Naive B cell (primary cell): ENCODE data around the gene DIP2C. TPM values are rescaled to one million over a fixed set of nuclear protein-coding genes. Genes with fewer than 3 reads are reported as not detected.
A peak's percentile ranks its signal among the peaks of the same experiment; 100 is the strongest.

Experiments used
- ATAC-seq, 2 donors: fragments of 150-1000 bp; cut with Tn5 transposase; 2 replicates each; pipeline ENCODE4 v1.10.0; 2021; ENCODE audit warnings: low read depth in 2 of 2, mild to moderate bottlenecking in 2 of 2, moderate library complexity in 2 of 2
- DNase-seq: peaks from one replicate; pipeline ENCODE4 v3.0.0; 2022
- H3K27ac Mint-ChIP-seq, 6 donors: one replicate each; pipeline ENCODE4 v1.8.0; 2020 to 2022; ENCODE audit warnings: mild to moderate bottlenecking in 6 of 6, mixed read lengths in 6 of 6, moderate library complexity in 5 of 6, inconsistent platforms in 2 of 6
- H3K27me3 Mint-ChIP-seq, 3 donors: one replicate each; pipeline ENCODE4 v1.8.0; 2021 to 2022; ENCODE audit warnings: mixed read lengths in 3 of 3, mild to moderate bottlenecking in 1 of 3
- H3K36me3 Mint-ChIP-seq, 2 donors: one replicate each; pipeline ENCODE4 v1.8.0; 2020 to 2022; ENCODE audit warnings: mixed read lengths in 2 of 2, inconsistent platforms in 1 of 2, mild to moderate bottlenecking in 1 of 2
- H3K4me1 Mint-ChIP-seq, 3 donors: one replicate each; pipeline ENCODE4 v1.8.0; 2020 to 2022; ENCODE audit warnings: mixed read lengths in 3 of 3, inconsistent platforms in 1 of 3, mild to moderate bottlenecking in 1 of 3, moderate library complexity in 1 of 3
- H3K4me3 Mint-ChIP-seq, 8 donors: one replicate each; pipeline ENCODE4 v1.8.0; 2020 to 2022; ENCODE audit warnings: mild to moderate bottlenecking in 8 of 8, mixed read lengths in 8 of 8, moderate library complexity in 8 of 8, inconsistent platforms in 2 of 8
- H3K9me3 Mint-ChIP-seq, 7 donors: one replicate each; pipeline ENCODE4 v1.8.0; 2020 to 2022; ENCODE audit warnings: mixed read lengths in 7 of 7, mild to moderate bottlenecking in 5 of 7, inconsistent platforms in 2 of 7, moderate library complexity in 1 of 7
- polyA plus RNA-seq, 6 donors: library from polyadenylated mRNA; unstranded; fragments of 300-500 nt; fragmentation: Illumina TruSeq; gene quantifications; one replicate each; pipeline ENCODE4 v1.2.3, GENCODE V29; 2021; ENCODE audit warnings: low read depth in 6 of 6

DIP2C gene
- polyA plus RNA-seq, 6 donors from 2014 or later: 0.36 to 1.7 (median 0.78) TPM; not detected in 1

DNA sequence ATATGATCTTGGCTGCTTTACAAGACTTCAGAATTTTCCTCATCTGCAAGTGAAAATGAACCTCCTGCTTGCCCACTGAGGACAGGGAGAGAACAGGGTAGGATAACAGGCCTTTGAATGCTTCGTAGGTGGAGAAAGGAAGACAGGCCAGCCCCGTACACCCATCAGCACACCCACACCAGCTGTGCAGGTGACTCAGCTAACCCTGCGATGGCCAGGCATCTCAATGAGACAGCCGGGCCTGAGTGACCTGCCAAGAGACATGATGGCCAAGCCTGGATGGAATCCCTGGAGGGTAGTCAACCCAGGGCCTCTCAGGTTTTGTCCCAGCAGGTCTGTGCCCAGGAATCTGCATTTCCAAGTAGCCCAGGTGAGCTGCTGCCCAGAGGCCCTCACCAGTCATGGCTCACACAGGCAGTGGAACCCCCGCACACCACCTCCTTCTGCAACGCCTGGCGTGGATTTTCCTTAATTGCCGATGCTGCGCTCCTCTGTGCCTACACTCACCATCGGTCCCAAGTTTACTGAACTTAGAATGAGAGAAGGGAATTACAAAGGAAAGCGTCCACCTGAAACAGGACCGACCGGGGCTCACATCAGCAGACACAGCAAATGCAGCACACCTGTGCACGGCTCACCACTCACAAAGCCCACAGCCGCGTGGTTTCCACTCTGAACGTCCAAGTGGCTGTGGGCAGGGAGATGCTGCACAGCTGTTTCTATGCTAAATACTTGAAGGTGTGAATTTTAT lies 163.7 kb downstream of the DIP2C start:
- Mint-ChIP-seq H3K4me1 (peaks cover 0 to 4% (median 0%) of the 10 kb centered on the region in 3 donors), H3K36me3 (no peaks in the 10 kb centered on the region), H3K4me3 (no peak overlapping the region), H3K9me3 (no peaks in the 10 kb centered on the region), H3K27me3 (peaks cover 5 to 48% (median 31%) of the 10 kb centered on the region in 3 donors), H3K27ac (no peak overlapping the region)
- DNase-seq (no peak), ATAC-seq (no peak)

DNA sequence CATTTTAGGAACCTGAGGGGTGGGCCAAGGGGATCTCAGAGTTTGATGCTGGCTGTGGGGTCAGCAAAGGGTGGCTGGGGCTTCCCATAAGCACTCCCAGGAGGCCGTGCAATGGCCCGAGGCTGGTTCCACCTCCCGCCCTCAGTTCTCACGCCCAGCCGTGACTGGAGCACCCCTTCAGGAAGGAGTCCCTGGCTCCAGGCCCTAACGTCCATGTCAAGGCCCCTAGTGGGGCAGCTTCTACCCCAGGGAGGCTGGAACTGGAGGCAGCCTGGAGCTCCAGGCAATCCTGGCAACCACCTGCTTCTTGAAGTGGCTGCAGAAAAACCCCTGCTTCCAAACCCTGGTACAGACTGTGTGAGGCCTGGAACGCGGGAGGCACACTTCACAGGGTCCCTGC lies 165.5 kb downstream of the DIP2C start:
- Mint-ChIP-seq H3K36me3 (no peaks in the 10 kb centered on the region), H3K27ac (no peak overlapping the region), H3K9me3 (no peaks in the 10 kb centered on the region), H3K4me3 (no peak overlapping the region), H3K4me1 (peaks cover 0 to 4% (median 0%) of the 10 kb centered on the region in 3 donors), H3K27me3 (peaks cover 5 to 55% (median 45%) of the 10 kb centered on the region in 3 donors)
- DNase-seq (no peak), ATAC-seq (no peak)

DNA sequence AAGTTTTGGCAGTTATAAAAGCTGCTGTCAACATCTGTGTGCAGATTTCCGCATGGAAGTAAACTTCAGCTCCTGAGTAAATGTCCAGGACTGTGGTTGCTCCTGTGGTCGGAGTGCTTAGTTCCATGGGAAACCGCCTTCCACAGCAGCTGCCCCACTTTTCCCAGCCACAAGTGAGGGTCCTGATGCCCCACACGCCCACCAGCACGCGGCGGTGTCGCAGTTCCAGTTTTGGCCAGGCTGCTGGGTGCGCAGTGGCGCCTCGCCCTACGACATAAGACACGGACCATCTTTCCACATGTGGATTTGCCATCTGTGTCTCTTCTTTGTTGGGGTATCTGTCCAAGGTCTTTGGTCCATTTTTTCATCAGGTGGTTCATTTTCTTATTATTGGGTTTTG lies 167.1 kb downstream of the DIP2C start:
- Mint-ChIP-seq H3K4me3 (no peak overlapping the region), H3K27ac (no peak overlapping the region), H3K36me3 (no peaks in the 10 kb centered on the region), H3K27me3 (peaks cover 5 to 53% (median 52%) of the 10 kb centered on the region in 3 donors), H3K9me3 (no peaks in the 10 kb centered on the region), H3K4me1 (peaks cover 0 to 4% (median 0%) of the 10 kb centered on the region in 3 donors)
- ATAC-seq (no peak), DNase-seq (no peak)

DNA sequence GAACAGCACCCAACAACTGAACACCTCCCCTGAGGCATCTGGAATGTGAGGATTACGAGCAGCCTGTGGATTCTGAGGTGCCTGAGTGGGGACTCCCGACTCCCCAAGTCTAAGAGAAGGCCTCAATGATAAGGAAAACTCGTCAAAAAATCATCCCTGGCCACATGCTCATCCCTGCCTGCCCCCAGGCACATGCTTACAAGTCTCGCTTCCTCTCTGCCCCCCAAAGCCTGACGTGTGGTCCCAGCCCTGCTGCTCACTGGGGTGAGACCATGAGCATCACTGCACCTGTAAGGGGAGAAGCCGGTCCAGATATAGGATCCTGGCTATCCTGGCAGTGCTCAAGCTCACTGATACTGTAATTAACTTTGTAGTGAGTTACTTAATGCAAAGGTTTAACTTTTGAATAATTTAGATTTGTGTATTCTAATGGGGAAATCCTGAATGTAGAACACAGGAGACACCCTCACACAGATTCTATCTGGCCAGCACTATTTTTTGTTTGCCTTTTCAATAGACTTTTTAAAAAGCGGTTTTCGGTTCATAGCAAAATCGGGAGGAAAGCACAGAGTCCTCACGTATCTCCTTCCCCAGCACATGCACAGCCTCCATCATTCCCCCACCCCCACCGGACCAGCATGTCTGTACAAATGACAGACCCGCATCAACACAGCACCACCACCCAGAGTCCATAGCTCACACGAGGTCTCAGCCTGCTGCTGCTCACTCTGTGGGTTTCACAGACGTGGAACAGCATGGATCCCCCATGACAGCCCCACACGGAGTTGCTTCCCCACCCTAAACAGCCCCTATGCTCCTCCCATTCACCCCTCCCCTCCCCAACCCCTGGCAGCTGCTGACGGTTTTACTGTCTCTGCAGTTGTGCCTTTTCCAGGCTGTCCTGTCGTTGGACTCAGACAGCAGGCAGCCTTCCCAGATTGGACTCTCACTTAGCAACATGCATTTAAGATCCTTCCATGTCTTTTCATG lies 167.9 kb downstream of the DIP2C start:
- Mint-ChIP-seq H3K36me3 (no peaks in the 10 kb centered on the region), H3K4me3 (no peak overlapping the region), H3K27me3 (peaks cover 5 to 52% (median 45%) of the 10 kb centered on the region in 3 donors), H3K27ac (peak overlapping the region in 1 of 6 donors; percentile 3), H3K9me3 (peaks cover 0 to 4% (median 0%) of the 10 kb centered on the region in 7 donors), H3K4me1 (peaks cover 0 to 4% (median 4%) of the 10 kb centered on the region in 3 donors)
- DNase-seq (no peak), ATAC-seq (peak in 1 of 2 donors; percentile 45)

DNA sequence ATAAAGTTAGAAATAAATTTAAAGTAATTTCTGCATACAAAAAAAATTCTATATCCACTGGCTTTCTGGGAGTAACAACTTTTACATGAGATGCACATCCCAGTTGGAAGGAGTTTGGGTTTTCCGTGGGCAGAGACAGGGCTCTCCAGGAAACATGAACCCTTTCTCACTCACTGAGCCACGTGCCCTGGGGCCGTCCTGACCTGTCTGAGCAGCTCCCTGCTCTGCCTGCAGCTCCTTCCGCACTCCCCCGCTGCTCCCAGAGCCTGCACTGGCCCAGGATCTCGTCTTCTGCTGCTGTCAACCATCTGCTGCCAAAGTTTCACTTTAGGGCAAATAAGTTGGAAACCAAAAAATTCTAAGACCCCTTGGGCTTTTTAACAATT lies 169.1 kb downstream of the DIP2C start:
- ATAC-seq (no peak), DNase-seq (no peak)
- Mint-ChIP-seq H3K27ac (no peak overlapping the region), H3K4me1 (peaks cover 0 to 4% (median 4%) of the 10 kb centered on the region in 3 donors), H3K9me3 (peaks cover 0 to 4% (median 0%) of the 10 kb centered on the region in 7 donors), H3K4me3 (no peak overlapping the region), H3K36me3 (no peaks in the 10 kb centered on the region), H3K27me3 (peaks cover 5 to 47% (median 39%) of the 10 kb centered on the region in 3 donors)

DNA sequence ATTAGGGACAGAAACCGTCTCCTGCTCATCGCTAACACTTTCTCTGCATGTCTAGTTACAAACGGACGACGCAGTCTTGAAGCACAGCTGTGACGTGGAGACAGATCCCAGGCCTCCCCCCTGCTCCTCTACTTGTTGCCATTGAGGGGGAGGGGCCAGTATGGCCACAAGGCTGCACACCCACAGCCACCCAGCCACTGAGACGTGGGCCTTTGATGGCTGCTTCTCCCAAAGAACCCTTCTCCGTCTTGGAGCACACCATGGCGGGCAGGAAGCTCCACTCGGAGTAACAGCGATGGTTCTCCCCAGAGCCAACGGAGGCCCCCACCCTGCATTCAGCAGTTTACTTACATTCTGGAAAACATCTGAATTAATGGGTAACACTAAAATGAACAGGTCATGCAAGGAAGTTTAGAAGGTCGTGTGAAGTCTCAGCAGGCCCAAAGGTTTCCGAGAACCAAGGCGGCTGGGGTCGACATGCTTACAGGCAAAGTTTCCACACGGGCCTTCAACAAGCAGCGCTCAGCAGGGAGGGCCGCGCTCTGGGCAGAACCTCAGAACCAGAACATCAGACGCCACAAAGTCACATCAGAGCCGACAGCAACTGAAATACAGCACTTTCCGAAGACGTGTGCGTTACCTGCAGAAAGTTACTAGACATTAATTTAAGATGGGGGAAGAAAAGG lies 169.6 kb downstream of the DIP2C start:
- Mint-ChIP-seq H3K36me3 (no peaks in the 10 kb centered on the region), H3K9me3 (peaks cover 0 to 4% (median 0%) of the 10 kb centered on the region in 7 donors), H3K4me3 (no peak overlapping the region), H3K4me1 (peaks cover 0 to 4% (median 4%) of the 10 kb centered on the region in 3 donors), H3K27ac (no peak overlapping the region), H3K27me3 (peaks cover 5 to 43% (median 36%) of the 10 kb centered on the region in 3 donors)
- ATAC-seq: no peak
- DNase-seq: no peak

DNA sequence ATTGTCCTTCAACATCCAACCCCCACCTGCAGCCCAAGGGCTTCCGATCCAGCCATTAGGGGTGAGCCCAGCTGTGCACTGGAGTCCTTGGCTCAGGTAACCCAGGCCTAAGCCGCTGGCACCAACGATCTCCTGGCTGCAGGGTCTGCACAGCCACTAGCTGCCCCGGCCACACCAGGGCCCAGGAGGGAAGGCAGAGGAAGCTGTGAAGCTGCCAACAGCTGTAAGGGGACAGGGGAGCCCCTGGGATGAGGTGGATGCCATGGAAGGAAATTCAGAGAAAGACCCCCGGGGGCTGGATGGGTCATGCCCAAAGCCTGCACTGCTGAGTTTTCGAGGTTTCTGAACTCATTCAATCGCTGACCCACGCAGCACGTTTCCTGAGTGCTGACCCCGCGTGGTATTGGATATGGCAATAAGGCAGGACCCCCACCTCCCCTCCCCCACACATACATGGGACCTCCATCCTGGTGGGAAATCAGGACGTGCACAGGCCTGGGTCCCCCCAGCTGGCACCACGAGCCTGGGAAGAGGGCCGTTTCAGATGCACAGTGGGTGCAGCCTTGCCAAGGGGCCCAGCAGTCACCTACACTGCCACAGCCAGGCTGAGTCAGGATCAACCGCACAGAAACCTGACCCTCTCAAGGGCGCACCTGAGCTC lies 170.3 kb downstream of the DIP2C start:
- Mint-ChIP-seq H3K27ac (no peak overlapping the region), H3K27me3 (peaks cover 8 to 43% (median 40%) of the 10 kb centered on the region in 3 donors), H3K9me3 (peaks cover 0 to 4% (median 0%) of the 10 kb centered on the region in 7 donors), H3K36me3 (no peaks in the 10 kb centered on the region), H3K4me3 (no peak overlapping the region), H3K4me1 (peaks cover 0 to 4% (median 4%) of the 10 kb centered on the region in 3 donors)
- no peak for DNase-seq
- ATAC-seq: no peak

DNA sequence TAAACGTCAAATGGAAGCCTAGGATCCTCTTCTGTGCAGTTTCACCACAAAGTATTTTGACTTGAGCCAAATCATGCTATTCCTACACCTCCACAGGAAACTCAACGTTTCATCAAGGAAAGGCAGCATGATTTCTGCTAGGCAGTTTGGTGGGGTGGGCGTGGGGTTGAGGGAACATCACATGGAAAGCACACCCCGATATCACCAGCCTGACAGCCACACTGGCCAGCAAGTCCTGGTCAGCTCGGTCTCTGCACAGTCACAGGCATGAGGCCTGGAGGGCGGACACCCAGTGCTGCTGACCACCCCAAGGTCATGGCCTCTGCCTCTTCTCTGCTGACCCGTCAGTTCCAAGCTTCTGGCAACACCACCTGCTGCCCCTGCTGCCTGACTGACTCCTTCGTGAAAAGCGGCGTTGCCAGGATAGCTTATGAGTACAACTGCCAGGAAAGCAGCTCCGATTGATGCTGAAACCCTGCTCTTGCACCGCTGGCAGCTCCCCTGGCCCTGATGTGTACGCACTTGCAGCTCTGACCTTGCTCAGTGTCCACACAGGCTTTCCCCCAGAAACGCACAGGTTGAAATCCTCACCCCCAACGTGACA lies 171.5 kb downstream of the DIP2C start:
- no peaks in the 10 kb centered on the region for H3K36me3 Mint-ChIP-seq
- H3K4me3 Mint-ChIP-seq: no peak overlapping the region
- ATAC-seq (no peak), DNase-seq (no peak)
- H3K4me1 Mint-ChIP-seq: peaks cover 0 to 8% (median 8%) of the 10 kb centered on the region in 3 donors
- H3K27me3 Mint-ChIP-seq: peaks cover 8 to 48% (median 39%) of the 10 kb centered on the region in 3 donors
- peaks cover 0 to 4% (median 0%) of the 10 kb centered on the region in 7 donors for H3K9me3 Mint-ChIP-seq
- H3K27ac Mint-ChIP-seq: no peak overlapping the region

DNA sequence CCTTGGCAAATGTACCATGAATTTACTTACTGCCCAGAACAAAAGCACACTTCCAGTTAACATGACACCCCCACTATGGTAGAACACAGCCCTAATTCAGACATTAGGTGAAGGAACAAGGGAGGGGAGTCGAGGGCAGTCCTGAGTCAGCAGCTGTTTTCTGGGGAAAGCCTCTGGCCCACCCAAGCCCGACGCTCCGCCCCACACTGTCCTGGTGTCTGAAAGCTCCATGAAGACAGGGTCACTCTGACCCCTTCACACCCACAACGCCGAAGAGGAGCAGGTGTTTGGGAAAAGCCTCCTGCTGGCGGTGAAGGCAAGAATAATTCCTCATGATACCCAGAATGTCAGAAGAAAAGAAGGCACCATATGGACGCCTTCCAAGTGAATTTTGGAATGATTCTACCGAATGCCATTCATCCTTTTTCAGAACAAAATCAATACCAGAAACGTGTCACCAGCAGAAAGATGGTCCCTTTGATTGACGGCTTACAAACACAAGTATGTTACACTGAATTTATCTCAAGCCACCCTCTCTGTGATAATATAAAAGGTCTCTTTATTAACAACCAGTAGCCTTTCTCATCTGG lies 172.1 kb downstream of the DIP2C start:
- DNase-seq: no peak
- Mint-ChIP-seq H3K36me3 (no peaks in the 10 kb centered on the region), H3K4me1 (peaks cover 0 to 8% (median 8%) of the 10 kb centered on the region in 3 donors), H3K27ac (peak overlapping the region in 3 of 6 donors; percentile 75 to 88 (median 88)), H3K4me3 (no peak overlapping the region), H3K27me3 (peaks cover 8 to 42% (median 33%) of the 10 kb centered on the region in 3 donors), H3K9me3 (peaks cover 0 to 4% (median 0%) of the 10 kb centered on the region in 7 donors)
- no peak for ATAC-seq

DNA sequence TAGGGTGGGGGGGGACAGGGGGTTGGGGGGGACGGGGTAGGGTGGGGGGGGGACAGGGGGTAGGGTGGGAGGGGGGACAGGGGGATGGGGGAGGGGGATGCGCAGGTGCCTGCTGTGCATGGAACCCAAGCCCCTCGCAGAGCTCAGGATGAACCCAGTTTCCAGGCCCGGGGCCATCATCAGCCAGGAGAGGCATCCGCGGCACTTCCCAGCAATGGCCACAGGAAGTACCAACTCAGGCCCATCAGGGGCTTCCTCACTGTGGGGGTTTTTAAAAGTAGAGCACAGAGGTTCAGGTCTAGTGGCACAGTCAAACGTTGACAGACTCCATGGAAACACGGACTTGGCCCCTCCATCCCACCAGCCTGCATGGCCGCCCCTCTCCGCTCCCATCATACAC lies 172.7 kb downstream of the DIP2C start:
- H3K9me3 Mint-ChIP-seq: peaks cover 0 to 4% (median 0%) of the 10 kb centered on the region in 7 donors
- DNase-seq: no peak
- H3K27me3 Mint-ChIP-seq: peaks cover 8 to 38% (median 35%) of the 10 kb centered on the region in 3 donors
- H3K27ac Mint-ChIP-seq: peak overlapping the region in 2 of 6 donors; percentile 75 to 88
- peaks cover 0 to 8% (median 8%) of the 10 kb centered on the region in 3 donors for H3K4me1 Mint-ChIP-seq
- H3K36me3 Mint-ChIP-seq: no peaks in the 10 kb centered on the region
- no peak for ATAC-seq
- H3K4me3 Mint-ChIP-seq: no peak overlapping the region

DNA sequence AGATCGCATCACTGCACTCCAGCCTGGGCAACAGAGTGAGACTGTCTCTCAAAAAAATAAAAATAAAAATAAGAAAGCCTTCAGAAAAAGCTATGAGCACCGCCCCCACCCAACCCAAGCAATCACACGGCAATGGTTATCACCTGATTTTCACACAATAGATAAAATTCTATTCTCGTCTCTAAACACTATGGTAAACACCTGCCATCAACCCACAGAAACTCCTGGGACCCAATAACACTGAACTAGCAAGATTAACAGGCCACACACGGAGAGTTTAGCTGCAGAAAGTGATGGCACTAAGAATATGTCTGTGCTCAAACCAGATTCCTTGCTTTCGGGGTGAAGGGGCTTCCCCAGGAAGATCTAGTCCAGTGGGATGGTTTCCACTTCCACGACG lies 173.8 kb downstream of the DIP2C start:
- H3K27ac Mint-ChIP-seq: peak overlapping the region in 1 of 6 donors; percentile 33
- ATAC-seq: no peak

More for the DNA sequence above, 173.8 kb downstream of the DIP2C start:
- Mint-ChIP-seq H3K9me3 (peaks cover 0 to 4% (median 0%) of the 10 kb centered on the region in 7 donors), H3K27me3 (peaks cover 12 to 37% (median 29%) of the 10 kb centered on the region in 3 donors), H3K36me3 (no peaks in the 10 kb centered on the region), H3K4me1 (peaks cover 8 to 12% (median 9%) of the 10 kb centered on the region in 3 donors), H3K4me3 (no peak overlapping the region)
- DNase-seq: no peak
